H1 (cell line): ENCODE results near the gene SLC25A38.
"Not testable (repeated sequence)": the region's sequence is repeated elsewhere in the genome, so short reads cannot be mapped to it uniquely, and the experiment has no call there.

Experiments
- BACH1 ChIP-seq: IDR thresholded peaks from 2 replicates; pipeline ENCODE4 v1.6.1; 2012; ENCODE audit warnings: low read length, improper control_type of control experiment
- BRCA1 ChIP-seq: IDR thresholded peaks from 2 replicates; pipeline ENCODE4 v1.6.1; 2012; ENCODE audit warnings: low read depth, low read length, improper control_type of control experiment
- CHD2 ChIP-seq: IDR thresholded peaks from 2 replicates; pipeline ENCODE4 v1.6.1; 2012; ENCODE audit warnings: low read length, improper control_type of control experiment
- EZH2 ChIP-seq: fragments of 200-600 bp; sonication (generic); IDR thresholded peaks from 2 replicates; pipeline ENCODE4 v1.7.1; 2012; ENCODE audit warnings: low read depth, mild to moderate bottlenecking, moderate library complexity, low read length, inconsistent platforms; ENCODE audit not compliant: severe bottlenecking
- JUND ChIP-seq: IDR thresholded peaks from 2 replicates; pipeline ENCODE4 v1.6.1; 2011; ENCODE audit warnings: mild to moderate bottlenecking, improper control_type of control experiment, low read length
- NRF1 ChIP-seq: IDR thresholded peaks from 2 replicates; pipeline ENCODE4 v1.6.1; 2011; ENCODE audit warnings: mild to moderate bottlenecking, low read depth, low read length, improper control_type of control experiment
- POLR2AphosphoS5 ChIP-seq: IDR thresholded peaks from 2 replicates; pipeline ENCODE4 v1.6.1; 2011; ENCODE audit warnings: low read depth, low read length
- SIN3A ChIP-seq, 2 experiments: IDR thresholded peaks in 1 of 2; conservative IDR thresholded peaks in 1 of 2; 2 replicates each; pipeline ENCODE4 v1.6.1; 2011 to 2012; ENCODE audit warnings: low read length in 2 of 2, improper control_type of control experiment in 1 of 2, low read depth in 1 of 2, mild to moderate bottlenecking in 1 of 2
- SRF ChIP-seq: IDR thresholded peaks from 2 replicates; pipeline ENCODE4 v1.6.1; 2011; ENCODE audit warnings: mild to moderate bottlenecking, low read depth, low read length, moderate library complexity
- TEAD4 ChIP-seq: IDR thresholded peaks from 2 replicates; pipeline ENCODE4 v1.6.1; 2012; ENCODE audit warnings: low read depth, low read length, inconsistent platforms, mixed read lengths
- YY1 ChIP-seq: IDR thresholded peaks from 2 replicates; pipeline ENCODE4 v1.6.1; 2011; ENCODE audit warnings: low read depth, mild to moderate bottlenecking, low read length
- TF ChIP-seq, protein P1 (sequence below), 3 experiments: IDR thresholded peaks; 1 replicate in 2 of 3; 2 replicates in 1 of 3; pipeline versions ENCODE4 v1.5.1 to v1.6.1; 2011; ENCODE audit warnings: low read length in 3 of 3, mild to moderate bottlenecking in 3 of 3, inconsistent platforms in 2 of 3, low read depth in 1 of 3, moderate library complexity in 1 of 3; ENCODE audit not compliant: insufficient read depth in 1 of 3; ENCODE audit errors: control extremely low read depth in 1 of 3
- TF ChIP-seq, protein P2 (sequence below): IDR thresholded peaks from 2 replicates; pipeline ENCODE4 v1.6.1; 2012; ENCODE audit warnings: inconsistent platforms
- TF ChIP-seq, protein P3 (sequence below): IDR thresholded peaks from 2 replicates; pipeline ENCODE4 v1.6.1; 2012; ENCODE audit warnings: low read length, inconsistent platforms

DNA sequence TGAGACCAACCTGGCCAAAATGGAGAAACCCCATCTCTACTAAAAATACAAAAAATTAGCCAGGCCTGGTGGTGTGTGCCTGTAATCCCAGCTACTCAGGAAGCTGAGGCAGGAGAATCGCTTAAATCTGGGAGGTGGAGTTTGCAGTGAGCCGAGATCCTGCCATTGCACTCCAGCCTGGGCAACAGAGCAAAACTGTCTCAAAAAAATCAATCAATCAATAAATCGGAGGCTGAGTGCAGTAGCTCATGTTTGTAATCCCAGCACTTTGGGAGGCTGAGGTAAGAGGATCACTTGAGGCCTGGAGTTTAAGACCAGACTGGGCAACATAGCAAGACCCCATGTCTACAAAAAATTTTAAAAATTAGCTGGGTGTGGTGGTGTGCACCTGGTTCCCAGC is 32.1 kb downstream of the SLC25A38 start:
- TF ChIP-seq EZH2; BRCA1; NRF1; BACH1; SIN3A (conservative IDR thresholded peaks at IDR 0.05 in 1 of 2, IDR thresholded peaks at IDR 0.05 in 1 of 2; ENCODE audit: low read depth in 1 of 2, low read length in 2 of 2); CHD2; TEAD4; JUND; SRF; YY1: not testable (repeated sequence)
- TF ChIP-seq, protein P1, sequence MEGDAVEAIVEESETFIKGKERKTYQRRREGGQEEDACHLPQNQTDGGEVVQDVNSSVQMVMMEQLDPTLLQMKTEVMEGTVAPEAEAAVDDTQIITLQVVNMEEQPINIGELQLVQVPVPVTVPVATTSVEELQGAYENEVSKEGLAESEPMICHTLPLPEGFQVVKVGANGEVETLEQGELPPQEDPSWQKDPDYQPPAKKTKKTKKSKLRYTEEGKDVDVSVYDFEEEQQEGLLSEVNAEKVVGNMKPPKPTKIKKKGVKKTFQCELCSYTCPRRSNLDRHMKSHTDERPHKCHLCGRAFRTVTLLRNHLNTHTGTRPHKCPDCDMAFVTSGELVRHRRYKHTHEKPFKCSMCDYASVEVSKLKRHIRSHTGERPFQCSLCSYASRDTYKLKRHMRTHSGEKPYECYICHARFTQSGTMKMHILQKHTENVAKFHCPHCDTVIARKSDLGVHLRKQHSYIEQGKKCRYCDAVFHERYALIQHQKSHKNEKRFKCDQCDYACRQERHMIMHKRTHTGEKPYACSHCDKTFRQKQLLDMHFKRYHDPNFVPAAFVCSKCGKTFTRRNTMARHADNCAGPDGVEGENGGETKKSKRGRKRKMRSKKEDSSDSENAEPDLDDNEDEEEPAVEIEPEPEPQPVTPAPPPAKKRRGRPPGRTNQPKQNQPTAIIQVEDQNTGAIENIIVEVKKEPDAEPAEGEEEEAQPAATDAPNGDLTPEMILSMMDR (IDR thresholded peaks at IDR 0.05; ENCODE audit: control extremely low read depth in 1 of 3, insufficient read depth in 1 of 3, low read depth in 1 of 3, low read length in 3 of 3), result not testable (repeated sequence)
- TF ChIP-seq POLR2AphosphoS5, result peak; percentile 79; the same call in 1 of the 2 replicates
- TF ChIP-seq, protein P2, sequence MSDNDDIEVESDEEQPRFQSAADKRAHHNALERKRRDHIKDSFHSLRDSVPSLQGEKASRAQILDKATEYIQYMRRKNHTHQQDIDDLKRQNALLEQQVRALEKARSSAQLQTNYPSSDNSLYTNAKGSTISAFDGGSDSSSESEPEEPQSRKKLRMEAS, result not testable (repeated sequence)
- TF ChIP-seq, protein P3, sequence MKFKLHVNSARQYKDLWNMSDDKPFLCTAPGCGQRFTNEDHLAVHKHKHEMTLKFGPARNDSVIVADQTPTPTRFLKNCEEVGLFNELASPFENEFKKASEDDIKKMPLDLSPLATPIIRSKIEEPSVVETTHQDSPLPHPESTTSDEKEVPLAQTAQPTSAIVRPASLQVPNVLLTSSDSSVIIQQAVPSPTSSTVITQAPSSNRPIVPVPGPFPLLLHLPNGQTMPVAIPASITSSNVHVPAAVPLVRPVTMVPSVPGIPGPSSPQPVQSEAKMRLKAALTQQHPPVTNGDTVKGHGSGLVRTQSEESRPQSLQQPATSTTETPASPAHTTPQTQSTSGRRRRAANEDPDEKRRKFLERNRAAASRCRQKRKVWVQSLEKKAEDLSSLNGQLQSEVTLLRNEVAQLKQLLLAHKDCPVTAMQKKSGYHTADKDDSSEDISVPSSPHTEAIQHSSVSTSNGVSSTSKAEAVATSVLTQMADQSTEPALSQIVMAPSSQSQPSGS, result not testable (repeated sequence)
